ENCODE results near the gene COX6B2. TPM values are rescaled to one million over a fixed set of nuclear protein-coding genes. Genes with fewer than 3 reads are reported as not detected.
A peak's percentile ranks its signal among the peaks of the same experiment; 100 is the strongest.

COX6B2 gene
- total and polyA plus RNA-seq, 2 of the 13 experiments (the other 11 are each of a cell fraction or from before 2014, with no cell fraction given): 0.21 TPM; not detected in 1

DNA sequence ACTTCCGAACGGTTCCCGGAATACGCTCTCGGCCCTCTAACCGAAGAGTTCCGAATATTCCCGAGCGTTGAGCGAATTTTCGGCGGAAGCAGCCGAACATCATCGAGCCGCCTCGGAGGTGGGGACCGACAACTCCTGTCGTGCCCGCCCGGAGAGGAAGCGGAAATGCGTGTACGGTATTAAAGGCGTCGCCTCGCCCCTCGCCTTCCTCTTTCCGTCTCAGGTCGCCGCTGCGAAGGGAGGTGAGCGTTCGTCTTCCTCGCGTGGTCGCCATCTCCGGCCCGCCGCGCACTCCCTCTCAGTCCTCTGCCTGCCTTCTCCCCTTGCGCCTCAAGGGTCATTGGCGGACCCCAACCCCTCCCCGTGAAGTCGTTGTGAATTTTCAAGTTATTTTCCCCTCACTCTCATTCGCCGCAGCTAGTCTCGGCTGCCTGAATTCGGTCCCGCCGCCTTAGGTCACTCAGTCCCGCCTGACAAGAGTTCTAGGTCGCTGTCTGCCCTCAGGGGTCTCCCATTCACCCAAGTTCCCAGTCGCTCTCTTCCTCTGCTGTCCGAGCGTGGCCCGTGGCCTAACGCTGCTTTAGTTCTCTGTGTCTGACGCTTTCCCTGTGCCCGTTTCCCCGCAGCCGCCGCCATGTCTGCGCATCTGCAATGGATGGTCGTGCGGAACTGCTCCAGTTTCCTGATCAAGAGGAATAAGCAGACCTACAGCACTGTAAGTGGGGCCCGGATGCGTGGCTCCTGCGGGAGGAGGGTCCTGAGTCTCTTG, 31.4 kb upstream of the COX6B2 start, which contains the start of gene RPL28 (continued):
- TF ChIP-seq PATZ1 (CRISPR knock-in tag; IDR thresholded peaks at IDR 0.05): peak; percentile 7; the same call in 1 of the 2 replicates
- no peak for TF ChIP-seq ZNF260 (CRISPR knock-in tag; IDR thresholded peaks at IDR 0.05; ENCODE audit: borderline replicate concordance, low read depth)
- TF ChIP-seq GABPB1 (CRISPR knock-in tag; IDR thresholded peaks at IDR 0.05): peak; percentile 97
- TF ChIP-seq, protein P1, sequence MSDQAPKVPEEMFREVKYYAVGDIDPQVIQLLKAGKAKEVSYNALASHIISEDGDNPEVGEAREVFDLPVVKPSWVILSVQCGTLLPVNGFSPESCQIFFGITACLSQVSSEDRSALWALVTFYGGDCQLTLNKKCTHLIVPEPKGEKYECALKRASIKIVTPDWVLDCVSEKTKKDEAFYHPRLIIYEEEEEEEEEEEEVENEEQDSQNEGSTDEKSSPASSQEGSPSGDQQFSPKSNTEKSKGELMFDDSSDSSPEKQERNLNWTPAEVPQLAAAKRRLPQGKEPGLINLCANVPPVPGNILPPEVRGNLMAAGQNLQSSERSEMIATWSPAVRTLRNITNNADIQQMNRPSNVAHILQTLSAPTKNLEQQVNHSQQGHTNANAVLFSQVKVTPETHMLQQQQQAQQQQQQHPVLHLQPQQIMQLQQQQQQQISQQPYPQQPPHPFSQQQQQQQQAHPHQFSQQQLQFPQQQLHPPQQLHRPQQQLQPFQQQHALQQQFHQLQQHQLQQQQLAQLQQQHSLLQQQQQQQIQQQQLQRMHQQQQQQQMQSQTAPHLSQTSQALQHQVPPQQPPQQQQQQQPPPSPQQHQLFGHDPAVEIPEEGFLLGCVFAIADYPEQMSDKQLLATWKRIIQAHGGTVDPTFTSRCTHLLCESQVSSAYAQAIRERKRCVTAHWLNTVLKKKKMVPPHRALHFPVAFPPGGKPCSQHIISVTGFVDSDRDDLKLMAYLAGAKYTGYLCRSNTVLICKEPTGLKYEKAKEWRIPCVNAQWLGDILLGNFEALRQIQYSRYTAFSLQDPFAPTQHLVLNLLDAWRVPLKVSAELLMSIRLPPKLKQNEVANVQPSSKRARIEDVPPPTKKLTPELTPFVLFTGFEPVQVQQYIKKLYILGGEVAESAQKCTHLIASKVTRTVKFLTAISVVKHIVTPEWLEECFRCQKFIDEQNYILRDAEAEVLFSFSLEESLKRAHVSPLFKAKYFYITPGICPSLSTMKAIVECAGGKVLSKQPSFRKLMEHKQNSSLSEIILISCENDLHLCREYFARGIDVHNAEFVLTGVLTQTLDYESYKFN (CRISPR knock-in tag; conservative IDR thresholded peaks at IDR 0.05): 0 out of 2 replicates have a peak, but pooled peaks have one; percentile 12
- TF ChIP-seq, protein P2, sequence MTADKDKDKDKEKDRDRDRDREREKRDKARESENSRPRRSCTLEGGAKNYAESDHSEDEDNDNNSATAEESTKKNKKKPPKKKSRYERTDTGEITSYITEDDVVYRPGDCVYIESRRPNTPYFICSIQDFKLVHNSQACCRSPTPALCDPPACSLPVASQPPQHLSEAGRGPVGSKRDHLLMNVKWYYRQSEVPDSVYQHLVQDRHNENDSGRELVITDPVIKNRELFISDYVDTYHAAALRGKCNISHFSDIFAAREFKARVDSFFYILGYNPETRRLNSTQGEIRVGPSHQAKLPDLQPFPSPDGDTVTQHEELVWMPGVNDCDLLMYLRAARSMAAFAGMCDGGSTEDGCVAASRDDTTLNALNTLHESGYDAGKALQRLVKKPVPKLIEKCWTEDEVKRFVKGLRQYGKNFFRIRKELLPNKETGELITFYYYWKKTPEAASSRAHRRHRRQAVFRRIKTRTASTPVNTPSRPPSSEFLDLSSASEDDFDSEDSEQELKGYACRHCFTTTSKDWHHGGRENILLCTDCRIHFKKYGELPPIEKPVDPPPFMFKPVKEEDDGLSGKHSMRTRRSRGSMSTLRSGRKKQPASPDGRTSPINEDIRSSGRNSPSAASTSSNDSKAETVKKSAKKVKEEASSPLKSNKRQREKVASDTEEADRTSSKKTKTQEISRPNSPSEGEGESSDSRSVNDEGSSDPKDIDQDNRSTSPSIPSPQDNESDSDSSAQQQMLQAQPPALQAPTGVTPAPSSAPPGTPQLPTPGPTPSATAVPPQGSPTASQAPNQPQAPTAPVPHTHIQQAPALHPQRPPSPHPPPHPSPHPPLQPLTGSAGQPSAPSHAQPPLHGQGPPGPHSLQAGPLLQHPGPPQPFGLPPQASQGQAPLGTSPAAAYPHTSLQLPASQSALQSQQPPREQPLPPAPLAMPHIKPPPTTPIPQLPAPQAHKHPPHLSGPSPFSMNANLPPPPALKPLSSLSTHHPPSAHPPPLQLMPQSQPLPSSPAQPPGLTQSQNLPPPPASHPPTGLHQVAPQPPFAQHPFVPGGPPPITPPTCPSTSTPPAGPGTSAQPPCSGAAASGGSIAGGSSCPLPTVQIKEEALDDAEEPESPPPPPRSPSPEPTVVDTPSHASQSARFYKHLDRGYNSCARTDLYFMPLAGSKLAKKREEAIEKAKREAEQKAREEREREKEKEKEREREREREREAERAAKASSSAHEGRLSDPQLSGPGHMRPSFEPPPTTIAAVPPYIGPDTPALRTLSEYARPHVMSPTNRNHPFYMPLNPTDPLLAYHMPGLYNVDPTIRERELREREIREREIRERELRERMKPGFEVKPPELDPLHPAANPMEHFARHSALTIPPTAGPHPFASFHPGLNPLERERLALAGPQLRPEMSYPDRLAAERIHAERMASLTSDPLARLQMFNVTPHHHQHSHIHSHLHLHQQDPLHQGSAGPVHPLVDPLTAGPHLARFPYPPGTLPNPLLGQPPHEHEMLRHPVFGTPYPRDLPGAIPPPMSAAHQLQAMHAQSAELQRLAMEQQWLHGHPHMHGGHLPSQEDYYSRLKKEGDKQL (CRISPR knock-in tag; IDR thresholded peaks at IDR 0.05; ENCODE audit: low read depth): no peak
- TF ChIP-seq, protein P3, sequence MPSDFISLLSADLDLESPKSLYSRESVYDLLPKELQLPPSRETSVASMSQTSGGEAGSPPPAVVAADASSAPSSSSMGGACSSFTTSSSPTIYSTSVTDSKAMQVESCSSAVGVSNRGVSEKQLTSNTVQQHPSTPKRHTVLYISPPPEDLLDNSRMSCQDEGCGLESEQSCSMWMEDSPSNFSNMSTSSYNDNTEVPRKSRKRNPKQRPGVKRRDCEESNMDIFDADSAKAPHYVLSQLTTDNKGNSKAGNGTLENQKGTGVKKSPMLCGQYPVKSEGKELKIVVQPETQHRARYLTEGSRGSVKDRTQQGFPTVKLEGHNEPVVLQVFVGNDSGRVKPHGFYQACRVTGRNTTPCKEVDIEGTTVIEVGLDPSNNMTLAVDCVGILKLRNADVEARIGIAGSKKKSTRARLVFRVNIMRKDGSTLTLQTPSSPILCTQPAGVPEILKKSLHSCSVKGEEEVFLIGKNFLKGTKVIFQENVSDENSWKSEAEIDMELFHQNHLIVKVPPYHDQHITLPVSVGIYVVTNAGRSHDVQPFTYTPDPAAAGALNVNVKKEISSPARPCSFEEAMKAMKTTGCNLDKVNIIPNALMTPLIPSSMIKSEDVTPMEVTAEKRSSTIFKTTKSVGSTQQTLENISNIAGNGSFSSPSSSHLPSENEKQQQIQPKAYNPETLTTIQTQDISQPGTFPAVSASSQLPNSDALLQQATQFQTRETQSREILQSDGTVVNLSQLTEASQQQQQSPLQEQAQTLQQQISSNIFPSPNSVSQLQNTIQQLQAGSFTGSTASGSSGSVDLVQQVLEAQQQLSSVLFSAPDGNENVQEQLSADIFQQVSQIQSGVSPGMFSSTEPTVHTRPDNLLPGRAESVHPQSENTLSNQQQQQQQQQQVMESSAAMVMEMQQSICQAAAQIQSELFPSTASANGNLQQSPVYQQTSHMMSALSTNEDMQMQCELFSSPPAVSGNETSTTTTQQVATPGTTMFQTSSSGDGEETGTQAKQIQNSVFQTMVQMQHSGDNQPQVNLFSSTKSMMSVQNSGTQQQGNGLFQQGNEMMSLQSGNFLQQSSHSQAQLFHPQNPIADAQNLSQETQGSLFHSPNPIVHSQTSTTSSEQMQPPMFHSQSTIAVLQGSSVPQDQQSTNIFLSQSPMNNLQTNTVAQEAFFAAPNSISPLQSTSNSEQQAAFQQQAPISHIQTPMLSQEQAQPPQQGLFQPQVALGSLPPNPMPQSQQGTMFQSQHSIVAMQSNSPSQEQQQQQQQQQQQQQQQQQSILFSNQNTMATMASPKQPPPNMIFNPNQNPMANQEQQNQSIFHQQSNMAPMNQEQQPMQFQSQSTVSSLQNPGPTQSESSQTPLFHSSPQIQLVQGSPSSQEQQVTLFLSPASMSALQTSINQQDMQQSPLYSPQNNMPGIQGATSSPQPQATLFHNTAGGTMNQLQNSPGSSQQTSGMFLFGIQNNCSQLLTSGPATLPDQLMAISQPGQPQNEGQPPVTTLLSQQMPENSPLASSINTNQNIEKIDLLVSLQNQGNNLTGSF (CRISPR knock-in tag; IDR thresholded peaks at IDR 0.05): peak; percentile 60; the same call in 1 of the 2 replicates
- TF ChIP-seq PHF20 (CRISPR knock-in tag; IDR thresholded peaks at IDR 0.05): peak; percentile 74
- TF ChIP-seq, protein P4, sequence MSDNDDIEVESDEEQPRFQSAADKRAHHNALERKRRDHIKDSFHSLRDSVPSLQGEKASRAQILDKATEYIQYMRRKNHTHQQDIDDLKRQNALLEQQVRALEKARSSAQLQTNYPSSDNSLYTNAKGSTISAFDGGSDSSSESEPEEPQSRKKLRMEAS (IDR thresholded peaks at IDR 0.05): peak; percentile 73

Measured in HepG2 (cell line).